Measurements from ENCODE around the gene LYRM7. TPM values are rescaled to one million over a fixed set of nuclear protein-coding genes. Genes with fewer than 3 reads are reported as not detected.

The LYRM7 gene
- total and polyA plus RNA-seq, 2 experiments from 2014 or later = 8.5 to 27.5 TPM

DNA sequence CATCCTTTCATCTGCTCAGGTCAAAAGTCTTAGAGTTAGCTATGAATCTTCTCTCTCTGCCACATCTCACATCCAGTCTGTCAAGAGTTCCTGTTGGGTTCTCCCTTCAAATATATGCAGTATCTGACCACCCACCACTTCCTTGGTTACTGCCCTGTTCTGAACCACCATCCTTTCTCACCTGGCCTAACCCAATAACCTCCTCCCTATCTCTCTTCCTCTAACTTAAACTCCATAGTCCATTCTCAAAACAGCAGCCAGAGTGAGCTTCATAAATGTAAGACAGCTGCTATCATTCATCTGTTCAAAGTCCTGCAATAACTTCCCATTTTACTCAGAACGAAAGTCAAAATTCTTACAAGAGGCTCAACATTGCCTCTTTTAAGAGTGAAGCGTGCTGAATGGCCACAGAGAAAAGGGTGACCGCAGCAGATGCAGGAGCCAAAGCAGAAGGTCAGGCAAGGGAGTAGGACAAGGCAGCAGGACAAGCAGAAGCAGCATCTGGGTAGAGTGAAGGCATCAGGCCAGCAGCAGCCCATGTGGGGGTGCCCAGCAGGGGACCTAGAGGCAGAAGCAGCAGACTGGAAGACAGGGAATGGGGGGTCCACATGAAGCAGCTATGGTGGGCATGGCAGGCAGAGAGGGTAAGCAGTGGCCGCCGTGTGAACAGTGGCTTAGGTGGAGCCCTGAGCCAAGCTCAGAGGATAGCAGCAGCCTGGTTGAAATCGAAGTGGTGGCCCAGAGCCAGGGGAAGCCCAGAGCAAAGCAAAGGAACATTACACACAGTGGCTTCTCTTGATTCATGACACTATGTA lies 53.9 kb downstream of the LYRM7 start:
- H3K9ac ChIP-seq = no peak overlapping the region
- no peak overlapping the region for H2AFZ ChIP-seq
- no peak overlapping the region for H3K4me3 ChIP-seq
- H3K9me2 ChIP-seq (ENCODE audit: insufficient read depth) = no peaks in the 10 kb centered on the region
- H3K36me3 ChIP-seq (ENCODE audit: low read depth) = no peaks in the 10 kb centered on the region
- 69 to 71% methylated on average over 6 of the region's 6 CpGs for WGBS, 2 experiments (ENCODE audit: low coverage in 1 of 2, low lambda C conversion rate in 2 of 2, missing lambda C conversion rate in 2 of 2)
- no peak overlapping the region for H3K4me2 ChIP-seq (ENCODE audit: unreplicated experiment)
- no peaks in the 10 kb centered on the region for H3K9me3 ChIP-seq (ENCODE audit: low read depth)
- in situ Hi-C loops (cut with MboI) = no loop called here
- no peaks in the 10 kb centered on the region for H3K27me3 ChIP-seq (replicated peaks; ENCODE audit: insufficient read depth)
- H4K20me1 ChIP-seq (ENCODE audit: insufficient read depth) = no peaks in the 10 kb centered on the region
- TF ChIP-seq EZH2 (IDR thresholded peaks at IDR 0.05; ENCODE audit: insufficient read depth, poor library complexity, severe bottlenecking) (no peak), EZH2phosphoT487 (IDR thresholded peaks at IDR 0.05; ENCODE audit: insufficient read depth, low read depth) (no peak)
- no peak for DNase-seq
- H3F3A ChIP-seq (ENCODE audit: insufficient read depth) = peaks cover 4% of the 10 kb centered on the region; the same call in 1 of the 2 replicates
- H3K79me2 ChIP-seq (ENCODE audit: insufficient read depth) = no peaks in the 10 kb centered on the region
- peaks cover 12% of the 10 kb centered on the region for H3K4me1 ChIP-seq (ENCODE audit: insufficient read depth)
- H3K27ac ChIP-seq = no peak overlapping the region

DNA sequence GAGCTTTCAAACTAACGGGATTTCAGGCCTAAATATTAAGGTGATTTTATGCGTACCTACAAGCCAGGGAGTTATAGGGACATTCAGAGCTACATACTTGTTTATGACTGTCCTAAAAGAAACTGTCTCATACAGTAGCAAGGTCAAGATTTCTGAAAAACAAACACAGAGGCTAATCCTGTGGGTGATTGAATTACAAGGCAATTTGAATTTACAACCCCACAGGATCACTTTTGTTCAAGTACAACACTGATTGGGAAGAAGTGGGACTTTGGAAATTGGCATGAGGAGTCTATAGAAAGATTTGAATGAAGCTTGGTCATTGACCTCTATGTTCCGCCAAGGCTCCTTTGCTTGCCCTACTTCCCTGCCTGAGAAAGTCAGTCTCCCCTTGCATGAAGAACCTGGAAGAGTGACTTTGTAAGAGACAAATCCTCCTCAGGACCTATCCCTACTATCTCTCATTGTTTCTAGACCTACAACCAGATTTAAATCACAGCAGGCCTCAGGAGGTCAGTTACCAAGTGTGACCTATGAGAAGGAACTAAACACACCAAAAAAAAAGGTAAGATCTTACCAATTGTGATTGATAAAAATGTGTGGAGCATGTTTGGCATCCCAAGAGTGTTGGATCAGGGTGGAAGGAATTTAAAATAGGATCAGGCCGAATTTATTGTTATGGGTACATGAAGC lies 54.7 kb downstream of the LYRM7 start:
- in situ Hi-C loops (cut with MboI) = no loop called here
- 68 to 72% methylated on average over 4 of the region's 4 CpGs for WGBS, 2 experiments (ENCODE audit: low coverage in 1 of 2, low lambda C conversion rate in 2 of 2, missing lambda C conversion rate in 2 of 2)
- DNase-seq = no peak
- H3F3A ChIP-seq (ENCODE audit: insufficient read depth) = no peaks in the 10 kb centered on the region
- no peak overlapping the region for H3K4me3 ChIP-seq
- no peak overlapping the region for H3K9ac ChIP-seq
- no peak overlapping the region for H2AFZ ChIP-seq
- no peaks in the 10 kb centered on the region for H3K9me2 ChIP-seq (ENCODE audit: insufficient read depth)
- H3K4me2 ChIP-seq (ENCODE audit: unreplicated experiment) = no peak overlapping the region
- H3K9me3 ChIP-seq (ENCODE audit: low read depth) = no peaks in the 10 kb centered on the region
- H3K27me3 ChIP-seq (replicated peaks; ENCODE audit: insufficient read depth) = no peaks in the 10 kb centered on the region
- H3K79me2 ChIP-seq (ENCODE audit: insufficient read depth) = no peaks in the 10 kb centered on the region
- peaks cover 9% of the 10 kb centered on the region for H3K4me1 ChIP-seq (ENCODE audit: insufficient read depth)
- H3K27ac ChIP-seq = no peak overlapping the region
- H3K36me3 ChIP-seq (ENCODE audit: low read depth) = no peaks in the 10 kb centered on the region
- TF ChIP-seq EZH2phosphoT487 (IDR thresholded peaks at IDR 0.05; ENCODE audit: insufficient read depth, low read depth) (no peak), EZH2 (IDR thresholded peaks at IDR 0.05; ENCODE audit: insufficient read depth, poor library complexity, severe bottlenecking) (no peak)
- no peaks in the 10 kb centered on the region for H4K20me1 ChIP-seq (ENCODE audit: insufficient read depth)

DNA sequence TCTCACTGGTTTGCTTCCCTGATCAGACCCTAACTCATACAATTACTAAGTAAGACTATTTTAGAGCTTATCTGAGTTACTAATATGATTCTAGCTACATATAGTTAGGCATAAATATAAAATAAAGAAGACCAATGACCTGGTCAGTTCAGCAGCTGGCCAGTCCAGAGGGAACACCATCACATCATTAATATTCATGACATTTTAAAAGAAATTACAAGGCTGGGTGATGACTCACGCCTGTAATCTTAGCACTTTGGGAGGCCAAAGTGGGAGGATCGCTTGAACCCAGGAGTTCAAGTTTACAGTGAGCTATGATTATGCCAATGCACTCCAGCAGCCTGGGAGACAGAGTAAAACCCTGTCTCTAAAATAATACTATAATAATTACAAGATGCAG lies 56.2 kb downstream of the LYRM7 start:
- no peak overlapping the region for H3K4me2 ChIP-seq (ENCODE audit: unreplicated experiment)
- no peak for DNase-seq
- no peaks in the 10 kb centered on the region for H4K20me1 ChIP-seq (ENCODE audit: insufficient read depth)
- in situ Hi-C loops (cut with MboI) = no loop called here
- peaks cover 5% of the 10 kb centered on the region for H3K4me1 ChIP-seq (ENCODE audit: insufficient read depth)
- no peak overlapping the region for H3K9ac ChIP-seq
- H2AFZ ChIP-seq = no peak overlapping the region
- no peak for TF ChIP-seq EZH2phosphoT487 (IDR thresholded peaks at IDR 0.05; ENCODE audit: insufficient read depth, low read depth)
- TF ChIP-seq EZH2 (IDR thresholded peaks at IDR 0.05; ENCODE audit: insufficient read depth, poor library complexity, severe bottlenecking) = no peak
- H3K9me3 ChIP-seq (ENCODE audit: low read depth) = no peaks in the 10 kb centered on the region
- H3K79me2 ChIP-seq (ENCODE audit: insufficient read depth) = no peaks in the 10 kb centered on the region
- no peaks in the 10 kb centered on the region for H3K36me3 ChIP-seq (ENCODE audit: low read depth)
- H3F3A ChIP-seq (ENCODE audit: insufficient read depth) = no peaks in the 10 kb centered on the region
- no peak overlapping the region for H3K27ac ChIP-seq
- 83% methylated on average over 2 of the region's 2 CpGs for WGBS, 2 experiments (ENCODE audit: low coverage in 1 of 2, low lambda C conversion rate in 2 of 2, missing lambda C conversion rate in 2 of 2)
- no peak overlapping the region for H3K4me3 ChIP-seq
- no peaks in the 10 kb centered on the region for H3K27me3 ChIP-seq (replicated peaks; ENCODE audit: insufficient read depth)
- no peaks in the 10 kb centered on the region for H3K9me2 ChIP-seq (ENCODE audit: insufficient read depth)

DNA sequence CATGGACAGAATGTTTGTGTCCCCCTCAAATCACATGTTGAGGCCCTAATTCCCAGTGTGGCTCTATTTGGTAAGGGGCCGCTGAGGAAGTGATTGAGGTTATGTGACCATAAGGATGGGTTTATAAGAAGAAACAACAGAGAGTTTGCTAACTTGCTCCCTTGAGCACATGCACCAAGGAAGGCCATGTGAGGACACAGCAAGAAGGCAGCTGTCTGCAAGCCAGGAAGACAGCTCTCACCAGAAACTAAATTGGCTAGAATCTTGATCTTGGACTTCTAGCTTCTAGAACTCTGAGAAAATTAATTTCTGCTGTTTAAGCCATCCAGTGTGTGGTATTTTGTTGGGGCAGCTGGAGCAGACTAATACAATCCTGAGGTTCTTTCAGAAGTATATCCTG lies 57.9 kb downstream of the LYRM7 start:
- Histone ChIP-seq H3K9me3 (ENCODE audit: low read depth) (no peaks in the 10 kb centered on the region), H3K79me2 (ENCODE audit: insufficient read depth) (no peaks in the 10 kb centered on the region), H4K20me1 (ENCODE audit: insufficient read depth) (no peaks in the 10 kb centered on the region), H3K4me1 (ENCODE audit: insufficient read depth) (no peaks in the 10 kb centered on the region), H3K9me2 (ENCODE audit: insufficient read depth) (no peaks in the 10 kb centered on the region), H3K9ac (no peak overlapping the region), H3K36me3 (ENCODE audit: low read depth) (no peaks in the 10 kb centered on the region), H3F3A (ENCODE audit: insufficient read depth) (no peaks in the 10 kb centered on the region), H3K27ac (no peak overlapping the region), H2AFZ (no peak overlapping the region), H3K4me2 (ENCODE audit: unreplicated experiment) (no peak overlapping the region), H3K4me3 (no peak overlapping the region), H3K27me3 (replicated peaks; ENCODE audit: insufficient read depth) (no peaks in the 10 kb centered on the region)
- TF ChIP-seq EZH2phosphoT487 (IDR thresholded peaks at IDR 0.05; ENCODE audit: insufficient read depth, low read depth) (no peak), EZH2 (IDR thresholded peaks at IDR 0.05; ENCODE audit: insufficient read depth, poor library complexity, severe bottlenecking) (no peak)
- DNase-seq = no peak
- WGBS, 2 experiments (ENCODE audit: low coverage in 1 of 2, low lambda C conversion rate in 2 of 2, missing lambda C conversion rate in 2 of 2) = 57 to 89% methylated on average over 1 of the region's 1 CpG
- in situ Hi-C loops (cut with MboI) = no loop called here

Data from GM23248 (cell line).